ENCODE results near the gene OR10A3.
"Not testable (repeated sequence)": the region's sequence is repeated elsewhere in the genome, so short reads cannot be mapped to it uniquely, and the experiment has no call there.

OR10A3 gene, protein sequence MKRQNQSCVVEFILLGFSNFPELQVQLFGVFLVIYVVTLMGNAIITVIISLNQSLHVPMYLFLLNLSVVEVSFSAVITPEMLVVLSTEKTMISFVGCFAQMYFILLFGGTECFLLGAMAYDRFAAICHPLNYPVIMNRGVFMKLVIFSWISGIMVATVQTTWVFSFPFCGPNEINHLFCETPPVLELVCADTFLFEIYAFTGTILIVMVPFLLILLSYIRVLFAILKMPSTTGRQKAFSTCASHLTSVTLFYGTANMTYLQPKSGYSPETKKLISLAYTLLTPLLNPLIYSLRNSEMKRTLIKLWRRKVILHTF

DNA sequence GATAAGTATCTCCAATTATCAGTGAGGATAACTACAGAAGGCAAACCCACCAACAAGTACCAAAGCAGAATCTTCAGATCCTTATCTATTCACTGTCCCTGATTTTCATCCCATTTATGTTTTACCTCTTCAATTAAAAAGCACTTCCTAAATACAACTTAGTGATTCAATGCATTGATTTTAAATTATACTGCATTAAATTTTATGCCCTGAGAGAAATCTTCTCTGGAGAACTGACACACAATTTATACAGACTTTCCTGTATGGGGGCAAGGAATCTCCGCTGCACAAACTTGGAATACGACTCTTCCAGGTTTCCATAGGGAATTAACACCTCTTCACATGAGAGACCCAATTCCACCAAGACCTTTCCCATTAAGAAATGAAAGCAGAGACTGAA is at the start of gene OR10A3:
Gene OR10A3 (minus strand): TSS at position 101 of the 400 bp plus-strand sequence. CDS start 2,188 bp downstream, outside the sequence.
- no peak for DNase-seq (ENCODE audit: low read depth)

DNA sequence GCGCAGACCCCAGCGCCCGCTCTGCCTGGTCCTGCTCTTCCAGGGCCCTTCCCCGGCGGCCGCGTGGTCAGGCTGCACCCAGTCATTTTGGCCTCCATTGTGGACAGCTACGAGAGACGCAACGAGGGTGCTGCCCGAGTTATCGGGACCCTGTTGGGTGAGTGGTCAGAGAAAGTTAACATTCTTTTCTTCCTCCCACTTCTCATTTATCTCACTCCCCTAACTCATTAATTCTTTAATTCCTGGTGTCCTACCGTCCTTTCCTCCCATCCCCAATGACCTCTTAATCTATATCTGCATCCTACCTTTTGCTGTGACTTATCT is 46.0 kb upstream of the OR10A3 start:
- not testable (repeated sequence) for DNase-seq (ENCODE audit: low read depth)

- peak; percentile 98 for DNase-seq (ENCODE audit: low read depth)
Measured at GRCh38 chr11:7986768-7987559, 45.5 kb upstream of the OR10A3 start, which contains the start of gene EIF3F. EIF3F (plus strand) TSS chr11:7987337; CDS start chr11:7987353, 16 bp downstream.

DNA sequence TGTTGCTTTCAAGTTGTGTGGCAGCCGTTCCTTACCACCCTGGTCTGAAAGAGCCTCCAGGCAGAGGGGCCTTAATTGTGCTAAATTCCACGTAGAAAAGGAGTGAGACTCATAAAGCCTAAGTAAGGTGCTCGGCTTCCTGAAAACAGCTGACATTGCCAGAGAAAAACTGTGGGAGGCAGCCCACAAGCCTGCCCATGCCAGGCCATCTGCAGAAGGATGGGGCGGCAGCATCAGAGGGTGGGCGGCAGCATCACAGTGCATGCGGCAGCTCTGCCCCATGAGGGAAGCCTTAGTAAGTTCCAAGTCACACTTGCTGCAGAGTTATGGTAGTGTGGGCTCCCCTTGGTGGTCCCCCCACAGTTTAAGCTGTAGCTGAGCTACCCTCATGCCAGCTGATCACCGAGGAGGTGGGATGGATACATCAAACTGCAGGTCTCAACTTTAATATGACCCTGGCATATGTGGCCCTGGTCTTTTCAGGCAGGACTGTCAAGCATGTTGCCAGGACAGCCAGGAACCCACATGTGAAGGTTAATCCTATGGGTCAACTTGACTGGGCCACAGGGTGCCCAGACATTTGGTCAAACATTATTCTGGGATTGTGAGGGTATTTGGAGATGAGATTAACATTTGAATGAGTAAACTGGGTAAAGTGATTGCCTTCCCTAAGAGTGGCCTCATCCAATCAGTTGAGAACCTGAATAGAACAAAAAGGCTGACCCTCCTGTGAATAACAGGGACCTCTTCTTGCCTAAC is 42.5 kb upstream of the OR10A3 start:
- DNase-seq (ENCODE audit: low read depth), result no peak

- DNase-seq (ENCODE audit: low read depth), result no peak
Measured at GRCh38 chr11:7982582-7983119, 41.1 kb upstream of the OR10A3 start.

- DNase-seq (ENCODE audit: low read depth), result no peak
Measured at GRCh38 chr11:7981619-7982157, 40.2 kb upstream of the OR10A3 start.

DNA sequence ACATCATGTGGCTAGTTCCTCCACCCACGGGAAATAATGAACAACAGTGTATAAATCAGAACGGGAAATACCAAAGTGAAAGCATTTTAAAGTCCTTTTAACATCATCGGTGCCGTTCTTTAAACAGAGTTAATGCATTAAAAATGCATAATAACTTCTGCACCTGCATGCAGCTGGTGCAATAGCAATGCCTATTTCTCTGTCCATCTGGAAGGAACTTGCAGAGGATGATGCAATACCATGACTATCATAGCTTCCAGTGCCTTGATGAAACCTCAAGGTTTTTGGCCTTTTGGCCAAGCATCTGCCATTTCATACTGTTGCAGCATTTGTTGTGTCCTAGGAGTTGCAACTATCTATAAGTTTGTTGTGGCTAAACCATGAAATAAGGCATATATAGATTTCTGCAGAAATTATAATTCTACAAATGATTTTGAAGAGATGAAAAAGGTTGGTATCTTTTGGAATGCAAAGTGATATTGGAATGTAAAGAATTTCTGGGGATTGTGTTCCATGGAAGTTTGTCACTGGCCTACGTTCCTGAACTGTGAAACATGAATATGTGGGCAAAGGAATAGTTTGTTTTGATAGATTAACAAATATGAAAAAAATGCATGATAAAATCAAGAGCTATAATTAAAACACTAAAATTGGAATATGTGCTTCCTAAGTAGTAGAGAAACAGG is 35.9 kb upstream of the OR10A3 start:
- peak; percentile 85 for DNase-seq (ENCODE audit: low read depth)

DNA sequence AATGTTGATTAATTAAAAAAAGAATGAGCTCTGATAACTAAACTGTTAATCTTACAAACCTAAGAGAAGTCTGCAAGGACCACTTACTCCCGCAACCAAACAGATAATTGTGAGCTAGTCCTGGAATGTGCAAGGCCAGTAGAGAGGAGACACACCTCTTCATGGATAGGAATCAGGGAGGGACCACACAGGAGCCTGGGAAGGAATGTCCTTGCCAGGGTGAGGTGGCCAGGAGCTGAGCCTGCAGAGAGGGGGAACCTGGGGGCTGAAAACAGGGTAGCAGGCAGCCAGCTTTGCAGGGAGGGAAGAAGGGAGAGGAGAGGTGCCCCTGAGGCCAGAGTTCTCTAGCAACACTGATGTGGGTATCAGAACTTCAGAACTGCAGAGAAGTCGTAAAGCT is 33.2 kb upstream of the OR10A3 start:
- DNase-seq (ENCODE audit: low read depth), result no peak

DNA sequence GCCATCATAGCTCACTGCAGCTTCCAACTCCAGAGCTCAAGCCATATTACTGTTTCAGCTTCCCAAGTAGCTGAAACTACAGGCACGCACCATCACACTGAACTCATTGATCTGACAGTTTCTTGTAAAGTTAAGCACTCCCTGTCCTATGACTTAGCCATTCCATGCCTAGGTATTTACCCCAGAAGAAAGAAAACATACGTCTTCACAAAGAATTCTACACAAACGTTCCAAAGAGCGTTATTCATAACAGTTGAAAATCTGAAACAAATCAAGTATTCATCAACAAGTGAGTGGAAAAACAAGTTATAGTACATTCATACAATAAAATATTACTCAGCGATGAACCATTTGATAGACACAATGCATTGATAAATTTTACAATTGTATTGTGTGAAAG is 31.5 kb upstream of the OR10A3 start:
- DNase-seq (ENCODE audit: low read depth), result peak; percentile 32

DNA sequence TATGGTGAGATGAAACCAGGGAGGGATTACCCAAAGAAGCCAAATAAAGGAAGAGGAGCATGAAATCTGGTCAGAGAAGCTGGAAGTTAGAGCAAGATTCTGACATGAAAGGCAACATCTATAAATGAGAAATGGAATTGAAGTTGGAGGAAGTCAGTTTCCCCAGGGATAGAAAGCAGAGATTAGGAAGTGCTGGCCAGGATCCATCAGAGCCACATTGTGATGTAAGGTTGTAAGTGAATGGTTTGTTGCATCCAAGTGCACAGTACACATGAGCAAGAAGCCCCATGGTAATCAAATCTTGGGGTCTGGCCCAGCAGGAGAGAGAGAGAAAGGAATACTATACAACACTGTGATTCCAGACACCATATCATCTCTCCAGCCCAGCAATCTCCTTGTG is 30.3 kb upstream of the OR10A3 start:
- no peak for DNase-seq (ENCODE audit: low read depth)

DNA sequence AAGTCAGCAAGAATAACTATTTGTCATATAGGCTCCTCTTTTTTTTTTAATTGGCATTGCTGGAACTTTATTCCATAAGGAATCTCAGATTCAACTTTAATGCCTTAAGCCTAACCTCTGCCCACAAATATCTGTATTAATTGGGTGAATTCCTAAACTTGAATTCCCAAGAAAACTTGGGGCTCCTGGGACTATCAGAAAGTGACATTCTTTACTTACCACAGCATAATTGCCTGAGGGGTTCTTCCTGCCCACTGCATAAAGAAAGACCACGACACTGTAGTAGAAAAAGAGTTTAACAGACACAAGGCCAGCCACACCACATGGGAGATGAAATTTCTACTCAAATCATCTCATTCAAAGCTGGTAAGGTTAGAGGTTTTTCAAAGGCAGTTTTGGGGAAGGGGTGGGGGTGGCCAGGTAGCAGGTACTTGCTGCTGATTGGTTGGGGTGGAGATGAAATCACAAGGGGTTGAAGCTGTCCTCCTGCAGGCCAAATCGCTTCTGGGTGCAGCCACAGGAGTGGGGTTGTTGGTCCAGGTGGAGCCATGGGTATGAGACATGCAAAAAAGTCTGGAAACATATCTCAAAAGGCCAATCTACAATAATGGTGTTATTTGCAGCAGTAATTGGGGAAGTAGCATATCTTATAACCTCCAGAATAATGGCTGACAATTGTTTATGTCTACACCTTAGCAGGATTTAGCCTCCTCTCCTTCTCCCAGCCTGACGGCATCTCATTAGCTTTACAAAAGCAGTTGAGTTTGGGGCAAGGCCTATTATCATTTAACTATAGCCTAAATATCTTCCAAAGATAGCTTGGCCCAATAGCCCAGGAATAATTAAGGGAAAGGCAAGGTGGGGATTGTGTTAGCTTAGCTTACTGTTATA is 28.5 kb upstream of the OR10A3 start:
- no peak for DNase-seq (ENCODE audit: low read depth)

- no peak for DNase-seq (ENCODE audit: low read depth)
Measured at GRCh38 chr11:7968686-7969085, 27.2 kb upstream of the OR10A3 start.

DNA sequence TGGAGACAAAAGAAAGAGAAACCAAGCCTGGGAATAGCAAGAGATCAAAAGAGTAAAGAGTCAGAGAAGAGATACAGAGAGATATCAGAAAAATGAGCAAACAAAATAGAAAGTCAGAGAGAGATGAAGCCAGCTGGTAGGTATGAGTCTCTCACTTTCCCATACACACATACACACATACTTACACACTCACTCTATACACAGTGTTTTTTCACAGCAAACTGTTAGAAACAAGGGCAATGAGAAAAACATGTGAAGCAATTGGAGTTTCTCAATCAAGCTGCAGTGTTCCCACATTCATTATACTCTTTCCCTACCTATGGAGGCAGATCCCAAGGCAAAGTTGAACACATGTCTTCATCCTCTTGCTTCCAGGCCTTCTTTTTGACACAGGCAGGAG is 26.3 kb upstream of the OR10A3 start:
- DNase-seq (ENCODE audit: low read depth), result peak; percentile 51

GRCh38 chr11:7967097-7967496 is 25.6 kb upstream of the OR10A3 start:
- DNase-seq (ENCODE audit: low read depth), result no peak

DNA sequence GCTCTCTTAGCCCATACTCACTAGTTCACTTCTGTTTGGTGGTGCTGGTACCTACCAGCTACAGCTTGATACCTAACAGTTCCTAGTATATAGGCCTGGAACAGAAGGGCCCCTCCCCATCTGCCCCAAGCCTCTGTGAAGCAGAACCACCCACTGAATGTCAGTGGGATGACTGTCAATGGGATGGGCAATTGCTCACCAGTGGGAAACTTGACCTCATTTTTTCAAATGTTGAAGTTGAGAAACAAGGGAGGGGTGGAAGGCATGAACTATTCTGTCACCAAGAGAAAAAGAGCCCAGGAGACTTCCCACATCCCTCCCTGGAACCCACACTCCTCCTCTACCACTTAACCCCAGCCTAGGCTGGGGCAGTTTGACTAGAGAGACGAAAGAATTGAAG is 23.9 kb upstream of the OR10A3 start, which contains the start of gene NLRP10:
Gene NLRP10 (minus strand): TSS at position 62 of the 400 bp plus-strand sequence. CDS start 1,952 bp downstream, outside the sequence.
- peak; percentile 85 for DNase-seq (ENCODE audit: low read depth)

GRCh38 chr11:7964873-7965272 is 23.4 kb upstream of the OR10A3 start:
- peak; percentile 51 for DNase-seq (ENCODE audit: low read depth)

DNA sequence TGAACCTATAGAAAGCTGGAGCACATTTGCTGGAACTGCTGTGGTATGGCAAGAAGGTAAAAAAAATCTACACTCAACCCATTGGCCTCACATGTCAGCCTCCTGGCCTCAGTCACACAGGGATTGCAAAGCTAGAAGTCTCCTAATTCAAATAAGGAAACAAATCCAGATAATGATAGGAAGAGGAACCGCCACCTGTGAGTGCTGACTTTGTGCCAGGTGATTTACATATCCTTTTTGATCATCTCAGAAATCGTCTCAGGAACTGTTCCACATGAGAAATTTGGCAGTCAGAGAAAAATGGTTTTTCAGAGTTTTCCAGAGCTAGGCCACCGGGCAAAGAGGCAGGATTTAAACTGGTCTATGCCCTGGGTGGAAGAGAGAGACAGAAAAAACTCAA is 22.8 kb upstream of the OR10A3 start:
- DNase-seq (ENCODE audit: low read depth), result no peak

- no peak for DNase-seq (ENCODE audit: low read depth)
Measured at GRCh38 chr11:7955191-7955590, 13.7 kb upstream of the OR10A3 start.

DNA sequence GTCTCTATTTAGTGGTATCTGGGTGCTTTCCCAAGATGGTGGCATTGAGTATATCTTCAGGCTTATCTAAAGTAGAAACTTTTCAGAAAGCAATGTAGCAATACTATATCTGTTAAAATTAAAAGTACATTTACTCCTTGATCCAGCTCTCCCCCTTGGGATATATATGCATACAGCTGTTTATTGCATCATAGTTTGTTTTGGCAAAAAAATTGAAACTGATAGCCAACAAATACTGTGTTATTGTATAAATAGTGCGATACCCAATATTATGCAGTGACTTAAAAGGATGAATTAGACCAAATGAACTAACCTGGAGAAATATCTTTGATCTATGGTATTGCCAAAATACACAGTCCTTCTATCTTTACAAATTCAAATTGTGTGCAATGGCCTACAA is 8.4 kb upstream of the OR10A3 start:
- DNase-seq (ENCODE audit: low read depth), result no peak

DNA sequence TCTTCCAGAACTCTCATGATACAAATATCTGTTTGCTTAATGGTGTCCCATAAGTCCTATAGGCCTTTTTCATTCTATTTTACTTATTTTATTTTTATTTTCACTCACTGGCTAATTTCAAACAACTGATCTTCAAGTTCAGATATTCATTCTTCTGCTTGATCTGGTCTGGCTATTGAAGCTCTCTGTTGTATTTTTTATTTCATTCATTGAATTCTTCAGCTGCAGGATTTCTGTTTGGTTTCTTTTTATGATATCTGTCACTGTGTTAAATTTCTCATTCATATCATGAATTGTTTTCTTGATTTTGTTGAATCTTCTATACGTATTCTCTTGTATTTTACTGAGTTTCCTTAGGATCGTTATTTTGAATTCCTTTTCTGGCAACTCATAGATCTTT is 2.6 kb upstream of the OR10A3 start:
- DNase-seq (ENCODE audit: low read depth), result no peak
